GM21723 (cell line): Measurements from ENCODE around the gene LGALS7.
"Not testable (repeated sequence)": the region's sequence is repeated elsewhere in the genome, so short reads cannot be mapped to it uniquely, and the experiment has no call there.

Source experiments
- ATAC-seq: cut with Tn5 transposase; IDR thresholded peaks from one replicate; pipeline ENCODE4 v1.9.1; 2021; ENCODE audit warnings: mild to moderate bottlenecking, moderate library complexity; ENCODE audit not compliant: unreplicated experiment

Gene LGALS7

DNA sequence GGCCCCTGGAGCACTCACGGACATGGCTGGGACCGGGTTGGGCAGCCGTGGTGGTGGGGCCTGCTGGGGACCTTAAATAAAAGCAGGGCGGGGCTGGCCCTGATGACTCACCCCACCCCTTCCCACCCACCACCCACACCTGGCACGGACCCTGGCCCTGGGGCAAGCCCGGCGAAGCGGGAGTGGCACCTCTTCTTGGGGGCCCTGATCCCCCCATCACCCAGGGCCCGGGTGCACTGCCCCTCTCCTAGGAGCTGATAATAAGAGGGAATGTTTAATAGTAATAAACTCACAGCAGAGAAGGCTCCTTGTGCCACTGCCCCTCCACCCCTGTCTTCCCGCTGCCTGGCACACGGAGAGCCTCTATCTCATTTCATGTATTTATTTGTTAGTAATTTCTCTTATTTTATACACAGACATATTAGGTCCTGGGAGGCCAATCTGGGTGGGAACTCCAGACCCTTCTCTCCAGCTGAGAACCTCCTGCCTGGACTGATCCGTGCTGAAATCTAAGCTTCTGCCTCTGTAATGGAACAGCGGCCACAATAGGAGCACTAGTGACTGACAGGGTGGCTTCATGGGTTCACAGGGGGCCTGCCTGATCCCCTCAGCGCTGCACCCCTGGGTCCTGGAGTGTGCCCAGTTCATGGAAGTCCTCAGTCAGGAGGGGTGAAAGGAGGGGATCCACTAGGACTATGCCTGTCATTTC is at the start of gene LGALS7:
LGALS7 (minus strand) TSS at position 49 of the 709 bp plus-strand sequence; CDS start at position 24, 25 bp downstream.
- no peak for ATAC-seq

DNA sequence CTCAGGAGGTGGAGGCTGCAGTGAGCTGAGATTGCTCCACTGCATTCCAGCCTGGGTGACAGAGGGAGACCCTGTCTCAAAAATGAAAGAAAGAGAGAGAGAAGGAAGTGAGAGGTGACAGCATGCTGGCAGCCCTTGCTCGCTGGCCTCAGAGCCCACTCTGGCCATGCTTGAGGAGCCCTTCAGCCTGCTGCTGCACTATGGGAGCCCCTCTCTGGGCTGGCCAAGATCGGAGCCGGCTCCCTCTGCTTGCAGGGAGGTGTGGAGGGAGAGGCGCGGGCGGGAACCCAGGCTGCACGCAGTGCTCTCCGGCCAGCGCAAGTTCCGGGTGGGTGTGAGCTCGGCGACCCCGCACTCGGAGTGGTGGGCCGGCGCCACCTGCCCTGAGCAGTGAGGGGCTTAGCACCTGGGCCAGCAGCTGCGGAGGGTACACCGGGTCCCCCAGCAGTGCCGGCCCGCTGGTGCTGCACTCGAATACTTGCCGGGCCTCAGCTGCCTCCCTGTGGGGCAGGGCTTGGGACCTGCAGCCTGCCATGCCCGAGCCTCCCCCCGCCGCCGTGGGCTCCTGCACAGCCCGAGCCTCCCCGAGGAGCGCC is 48.0 kb upstream of the LGALS7 start:
- not testable (repeated sequence) for ATAC-seq

DNA sequence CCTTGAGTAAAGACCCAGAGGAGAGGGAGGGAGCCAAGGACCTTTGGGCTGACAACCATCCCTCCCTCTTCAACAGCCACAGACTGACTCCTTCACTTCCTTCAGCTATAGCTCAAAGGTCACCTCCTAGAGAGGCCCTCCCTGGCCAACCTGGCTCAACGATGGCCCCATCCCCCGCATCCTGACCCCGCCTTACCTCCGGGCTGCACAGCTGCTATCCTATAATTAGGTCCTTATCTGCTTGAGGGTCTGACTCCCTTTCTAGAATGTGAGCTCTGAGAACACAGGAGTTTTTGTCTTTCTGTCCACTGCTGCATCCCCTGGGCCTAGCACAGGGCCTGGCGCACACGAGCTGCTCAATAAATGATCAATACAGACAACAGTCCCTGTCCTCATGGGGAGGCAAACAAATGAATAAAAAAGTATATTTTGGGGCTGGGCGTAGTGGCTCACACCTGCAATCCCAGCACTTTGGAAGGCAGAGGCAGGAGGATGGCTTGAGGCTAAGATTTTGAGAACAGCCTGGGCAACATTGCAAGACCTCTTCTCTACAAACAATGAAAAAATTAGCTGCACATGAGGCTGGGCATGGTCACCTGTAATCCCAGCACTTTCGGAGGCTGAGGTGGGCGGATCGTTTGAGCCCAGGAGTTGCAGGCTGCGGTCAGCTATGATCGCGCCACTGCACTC is 46.1 kb upstream of the LGALS7 start:
- no peak for ATAC-seq

DNA sequence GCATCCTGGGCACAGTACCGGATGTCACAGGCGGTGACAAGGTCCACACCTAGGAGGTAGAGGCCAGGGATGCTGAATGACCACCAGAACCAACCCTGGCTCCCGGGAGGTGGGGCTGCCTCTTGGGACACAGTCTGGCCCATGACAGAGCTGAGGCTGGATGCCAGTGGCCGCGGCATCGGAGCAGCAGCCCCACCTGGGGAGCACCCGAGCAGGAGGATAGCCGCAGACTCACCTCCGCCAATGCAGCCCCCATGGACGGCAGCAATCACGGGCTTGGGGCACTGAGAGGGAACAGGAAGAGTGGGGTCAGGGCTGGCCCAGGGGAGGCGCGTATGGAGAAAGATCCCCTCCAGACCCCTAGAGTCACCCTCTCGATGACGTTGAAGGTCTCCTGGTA is 43.8 kb upstream of the LGALS7 start:
- no peak for ATAC-seq

DNA sequence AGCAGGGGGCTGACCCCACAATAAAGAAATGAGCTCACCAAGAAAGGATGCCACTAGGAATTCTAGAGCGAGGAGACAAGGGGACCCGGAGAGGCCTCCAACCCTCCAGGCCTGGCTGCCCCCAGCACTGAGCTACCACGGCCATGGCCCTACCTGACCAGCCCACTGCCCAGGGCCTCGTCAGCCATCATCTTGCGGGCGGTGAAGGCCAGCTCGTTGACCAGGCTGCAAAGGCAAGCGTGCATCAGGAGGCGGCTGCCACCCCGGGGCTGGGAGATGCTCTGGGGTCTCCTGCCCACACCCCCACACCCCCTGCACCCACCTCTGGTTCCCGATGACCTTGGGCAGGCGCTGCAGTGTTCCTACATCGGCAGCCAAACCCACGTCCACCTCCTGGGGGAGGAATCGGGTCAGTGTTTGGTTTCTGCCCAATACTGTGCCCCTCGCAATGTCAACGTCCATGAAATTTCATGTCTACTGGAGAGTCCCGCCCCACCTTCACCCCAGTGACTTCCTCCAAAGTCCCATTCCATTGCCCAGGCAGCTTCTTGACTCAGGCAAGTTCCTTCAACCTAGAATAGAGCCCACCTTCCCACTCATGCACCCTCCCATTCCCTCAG is 42.9 kb upstream of the LGALS7 start:
- ATAC-seq, result no peak

DNA sequence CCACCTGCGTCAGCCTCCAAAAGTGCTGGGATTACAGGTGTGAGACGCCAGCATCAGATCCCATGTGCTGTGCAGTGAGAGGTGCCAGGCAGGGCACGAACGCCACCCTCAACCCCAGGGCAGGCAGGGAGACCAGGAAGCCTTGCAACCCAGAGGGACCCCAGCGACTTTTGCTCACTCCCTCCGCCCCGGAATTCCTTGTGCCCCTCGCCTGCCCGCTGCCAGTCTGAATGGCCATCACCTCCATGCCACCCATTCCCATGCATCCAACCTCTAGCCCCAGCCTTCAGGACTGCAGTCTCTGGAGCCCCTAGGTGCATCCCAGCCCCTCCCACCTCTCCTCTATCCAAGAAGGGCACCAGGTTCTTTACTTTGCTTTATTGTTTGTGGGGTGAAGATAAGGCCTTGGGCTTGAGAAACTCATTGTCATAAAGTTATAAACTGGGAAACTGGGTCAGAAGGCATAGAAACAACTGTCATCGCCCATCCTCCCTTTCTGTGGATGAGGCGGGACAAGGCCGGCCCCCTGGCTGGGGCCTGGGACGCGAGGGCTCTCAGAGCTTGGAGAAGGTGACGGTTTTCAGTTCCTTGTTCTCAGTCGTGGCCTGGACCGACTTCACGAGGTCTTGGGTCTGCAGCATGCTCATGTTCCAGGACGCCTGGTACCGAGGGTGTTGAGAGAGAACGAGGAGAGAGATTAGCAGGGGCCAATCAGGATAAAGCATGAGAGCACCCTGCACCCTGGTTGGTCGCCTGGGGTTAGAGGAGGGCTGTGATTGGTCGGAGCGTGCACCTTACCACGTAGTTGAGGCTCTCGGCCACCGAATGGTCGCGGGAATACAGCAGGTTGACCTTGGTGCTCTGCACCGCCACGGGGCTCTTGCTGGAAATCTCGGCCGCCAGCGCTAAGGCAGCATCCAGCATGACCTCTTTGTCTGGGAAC is 42.0 kb upstream of the LGALS7 start:
- no peak for ATAC-seq

DNA sequence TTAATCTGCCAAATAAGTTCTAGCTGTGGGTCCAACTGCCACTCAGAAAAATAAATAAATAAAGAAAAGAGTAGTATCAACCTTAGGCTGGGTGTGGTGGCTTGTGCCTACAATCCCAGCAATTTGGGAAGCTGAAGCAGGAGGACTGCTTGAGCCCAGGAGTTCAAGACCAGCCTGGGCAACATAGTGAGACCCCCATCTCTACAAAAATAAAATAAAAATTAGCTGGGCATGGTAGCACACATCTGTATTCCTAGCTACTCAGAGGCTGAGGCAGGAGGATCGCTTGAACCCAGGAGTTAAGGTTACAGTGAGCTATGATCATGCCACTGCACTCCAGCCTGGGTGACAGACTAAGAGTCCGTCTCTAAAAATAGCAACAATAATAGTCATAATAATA is 40.6 kb upstream of the LGALS7 start:
- not testable (repeated sequence) for ATAC-seq

DNA sequence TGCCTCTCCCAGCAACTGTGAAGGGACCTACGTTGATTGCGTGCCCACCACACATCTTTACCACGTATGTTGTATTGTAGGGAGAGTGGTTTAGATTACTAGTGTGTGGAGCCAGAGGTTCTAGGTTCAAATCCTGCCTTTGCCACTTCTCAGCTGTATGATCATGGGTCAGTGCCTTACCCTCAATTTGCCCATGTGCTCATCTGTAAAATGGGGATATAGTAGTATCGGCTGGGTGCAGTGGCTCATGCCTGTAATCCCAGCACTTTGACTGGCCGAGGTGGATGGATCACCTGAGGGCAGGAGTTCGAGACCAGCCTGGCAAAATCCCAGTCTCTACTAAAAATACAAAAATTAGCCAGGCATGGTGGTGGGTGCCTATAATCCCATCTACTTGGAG is 40.0 kb upstream of the LGALS7 start:
- no peak for ATAC-seq

DNA sequence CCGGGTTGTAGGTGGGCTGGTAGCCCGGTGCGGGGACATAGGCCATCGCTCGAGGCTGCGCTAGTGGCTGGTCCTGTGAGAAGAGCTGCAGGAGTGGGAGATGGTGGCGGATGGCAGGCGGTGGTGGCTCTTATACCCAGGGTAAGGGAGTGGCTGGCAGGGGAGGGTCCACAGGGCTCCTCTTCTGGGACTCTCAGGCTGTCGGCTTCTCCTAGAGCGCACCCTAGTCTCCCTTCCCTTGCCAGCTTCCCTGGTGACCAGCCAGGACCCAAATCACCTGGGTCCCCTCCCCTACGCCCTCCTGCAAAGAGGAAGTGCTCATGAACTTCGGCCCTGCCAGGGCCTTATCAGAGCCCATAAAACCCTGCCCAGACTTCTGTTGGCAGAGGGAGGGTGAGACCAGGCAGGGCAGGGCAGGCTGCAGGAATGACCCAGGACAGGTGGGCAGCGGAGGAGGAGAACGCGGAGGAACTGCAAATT is 39.6 kb upstream of the LGALS7 start, which contains the start of gene LGALS4:
LGALS4 (minus strand) TSS at position 105 of the 480 bp plus-strand sequence; CDS start at position 46, 59 bp downstream.
- ATAC-seq, result no peak

DNA sequence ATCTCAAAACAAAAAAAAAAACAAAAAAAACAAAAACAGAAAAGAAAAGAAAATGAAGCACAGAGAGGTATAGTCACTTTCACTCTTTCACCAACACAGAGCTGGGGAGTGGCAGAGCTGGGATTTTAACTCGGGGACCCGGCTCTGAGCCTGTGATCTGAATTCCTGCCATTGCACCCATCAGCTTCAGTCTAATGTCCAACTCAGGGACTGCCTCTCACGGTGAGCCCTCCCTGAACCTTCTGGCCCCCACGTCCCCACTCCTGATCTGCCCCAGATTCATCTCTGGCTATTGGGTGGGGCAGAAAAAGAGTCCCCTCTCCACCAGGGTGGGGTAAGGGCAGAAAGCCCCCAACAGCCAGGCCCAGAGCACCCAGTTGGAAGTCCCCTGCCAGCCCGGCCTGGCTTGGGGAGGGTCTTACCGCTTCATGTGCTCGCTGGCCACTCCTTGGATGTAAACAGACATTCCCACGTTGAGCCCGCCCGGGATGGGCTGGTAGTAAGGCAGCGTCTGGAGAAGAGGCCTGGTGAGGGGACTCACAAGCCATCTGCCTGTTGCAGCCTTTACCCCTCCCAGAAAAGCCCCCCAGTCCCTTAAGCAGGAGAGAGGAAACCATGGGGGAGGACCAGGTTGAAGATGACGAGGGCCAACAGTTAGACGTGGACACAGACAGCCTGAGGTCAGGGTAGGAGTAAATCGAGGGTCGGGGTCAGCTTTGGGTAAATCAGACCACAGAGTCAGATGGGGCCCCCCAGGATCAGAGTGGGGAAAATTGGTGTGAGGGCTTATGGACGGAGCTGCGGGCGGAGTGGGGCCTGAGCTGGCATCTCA is 38.9 kb upstream of the LGALS7 start:
- ATAC-seq, result no peak

DNA sequence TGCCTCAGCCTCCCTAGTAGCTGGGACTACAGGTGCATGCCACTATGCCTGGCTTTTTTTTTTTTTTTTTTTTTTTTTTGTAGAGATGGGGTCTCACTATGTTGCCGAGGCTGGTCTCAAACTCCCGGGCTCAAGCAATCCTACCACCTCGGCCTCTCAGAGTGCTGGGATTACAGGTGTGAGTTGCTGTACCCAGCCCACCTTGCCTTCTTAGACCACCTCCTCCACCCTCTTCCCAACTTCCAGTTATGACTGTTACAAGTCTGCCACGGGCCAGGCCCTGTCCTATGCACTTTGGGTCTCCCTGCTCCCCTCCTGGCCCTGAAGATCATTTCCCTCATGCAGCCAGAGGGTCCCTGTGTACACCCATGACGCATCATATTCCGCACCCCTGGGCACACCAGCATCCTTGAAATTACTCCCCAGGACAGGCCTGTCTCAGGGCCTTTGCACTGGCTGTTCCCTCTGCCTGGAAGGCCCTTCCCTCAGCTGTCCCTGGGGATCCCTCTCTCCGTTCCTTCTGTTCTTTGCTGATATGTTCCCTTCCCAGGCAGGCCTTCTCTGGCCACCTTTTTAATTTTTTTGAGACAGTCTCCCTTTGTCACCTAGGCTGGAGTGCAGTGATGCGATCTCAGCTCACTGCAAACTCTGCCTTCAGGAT is 36.4 kb upstream of the LGALS7 start:
- no peak for ATAC-seq

DNA sequence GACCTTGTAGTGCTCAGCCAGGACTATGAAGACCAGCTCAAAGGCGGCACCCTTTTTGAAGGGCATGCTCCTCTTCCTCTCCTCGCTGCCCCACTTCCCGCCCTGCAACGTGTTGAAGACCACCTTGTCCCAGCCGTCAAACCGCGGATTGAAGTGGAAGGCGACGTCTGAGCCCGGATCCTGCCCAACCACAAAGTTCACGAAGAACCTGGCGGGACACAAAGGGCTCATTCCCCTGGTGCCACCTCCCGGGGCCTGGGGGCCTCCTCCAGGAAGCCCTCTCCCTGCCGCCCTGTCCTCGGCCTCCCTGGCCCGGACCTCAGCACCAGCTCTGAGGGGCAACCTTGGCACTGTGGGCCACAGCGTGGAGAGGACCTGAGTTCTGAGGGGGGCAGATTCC is 35.4 kb upstream of the LGALS7 start:
- ATAC-seq, result no peak

DNA sequence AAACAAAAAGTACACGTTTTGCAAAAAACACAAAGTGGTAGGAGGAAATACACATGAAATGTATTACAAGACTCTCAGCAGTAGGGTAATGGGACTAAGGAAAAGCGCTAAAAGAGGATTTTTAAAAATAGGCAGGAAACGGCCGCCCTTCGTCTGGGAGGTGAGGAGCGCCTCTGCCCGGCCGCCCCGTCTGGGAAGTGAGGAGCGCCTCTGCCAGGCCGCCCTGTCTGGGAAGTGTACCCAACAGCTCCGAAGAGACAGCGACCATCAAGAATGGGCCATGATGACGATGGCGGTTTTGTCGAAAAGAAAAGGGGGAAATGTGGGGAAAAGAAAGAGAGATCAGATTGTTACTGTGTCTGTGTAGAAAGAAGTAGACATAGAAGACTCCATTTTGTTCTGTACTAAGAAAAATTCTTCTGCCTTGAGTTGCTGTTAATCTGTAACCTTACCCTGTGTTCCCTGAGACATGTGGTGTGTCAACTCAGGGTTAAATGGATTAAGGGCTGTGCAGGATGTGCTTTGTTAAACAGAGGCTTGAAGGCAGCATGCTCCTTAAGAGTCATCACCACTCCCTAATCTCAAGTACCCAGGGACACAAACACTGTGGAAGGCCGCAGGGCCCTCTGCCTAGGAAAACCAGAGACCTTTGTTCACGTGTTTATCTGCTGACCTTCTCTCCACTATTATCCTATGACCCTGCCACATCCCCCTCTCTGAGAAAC is 34.2 kb upstream of the LGALS7 start:
- ATAC-seq, result not testable (repeated sequence)

DNA sequence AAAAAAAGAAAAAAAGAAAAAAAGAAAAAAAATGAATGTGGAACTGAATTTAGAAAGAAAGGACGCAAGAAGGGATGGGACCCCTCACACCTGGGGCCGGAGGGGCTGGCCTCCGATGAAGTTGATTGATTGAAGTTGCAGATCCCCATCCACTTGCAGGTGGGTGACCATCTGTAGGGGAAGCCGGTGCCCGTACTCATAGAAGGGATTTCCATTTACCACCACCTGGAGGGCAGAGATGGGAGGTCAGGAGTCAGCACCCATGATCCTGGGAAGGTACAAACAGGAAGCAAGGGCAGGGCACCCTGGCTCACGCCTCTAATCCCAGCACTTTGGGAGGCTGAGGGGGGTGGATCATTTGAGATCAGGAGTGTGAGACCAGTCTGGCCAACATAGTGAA is 33.1 kb upstream of the LGALS7 start:
- ATAC-seq, result no peak

DNA sequence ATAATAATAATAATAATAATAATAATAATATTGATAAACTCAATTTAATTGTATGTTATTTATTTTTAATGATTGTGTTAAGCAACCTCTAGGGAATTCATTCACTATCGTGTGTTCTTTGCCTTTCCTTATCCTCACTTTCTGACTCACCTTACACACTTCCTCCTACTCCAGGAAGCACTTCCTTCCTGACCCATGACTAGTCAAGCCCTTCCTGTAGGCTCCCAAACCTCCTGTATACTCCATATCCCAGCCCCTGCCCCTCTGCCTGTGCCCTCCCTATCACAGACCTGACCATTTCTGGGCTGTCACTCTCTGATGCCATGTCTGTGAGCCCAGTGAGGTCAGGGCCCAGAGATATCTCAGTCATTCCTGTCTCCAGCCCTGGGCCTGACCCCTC is 31.9 kb upstream of the LGALS7 start:
- ATAC-seq, result no peak

DNA sequence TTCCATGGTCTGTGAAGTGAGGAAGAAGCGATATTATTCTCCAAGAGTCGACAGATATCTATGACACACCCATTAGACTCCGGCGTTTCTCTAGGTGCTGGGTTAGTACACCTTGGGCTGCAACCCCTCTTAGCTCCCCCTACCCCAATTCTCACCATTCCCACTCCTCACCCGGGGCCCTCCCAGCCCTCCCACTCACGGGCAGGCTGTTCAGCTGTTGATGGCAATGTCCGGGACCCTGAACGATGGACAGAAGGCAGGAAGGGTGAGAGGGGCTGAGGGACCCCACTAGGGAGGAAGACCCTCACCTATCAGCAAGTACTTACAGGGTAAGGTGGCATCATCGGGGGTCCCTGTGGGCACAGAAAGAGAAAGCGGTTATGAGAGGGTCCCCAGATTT is 30.2 kb upstream of the LGALS7 start:
- no peak for ATAC-seq

DNA sequence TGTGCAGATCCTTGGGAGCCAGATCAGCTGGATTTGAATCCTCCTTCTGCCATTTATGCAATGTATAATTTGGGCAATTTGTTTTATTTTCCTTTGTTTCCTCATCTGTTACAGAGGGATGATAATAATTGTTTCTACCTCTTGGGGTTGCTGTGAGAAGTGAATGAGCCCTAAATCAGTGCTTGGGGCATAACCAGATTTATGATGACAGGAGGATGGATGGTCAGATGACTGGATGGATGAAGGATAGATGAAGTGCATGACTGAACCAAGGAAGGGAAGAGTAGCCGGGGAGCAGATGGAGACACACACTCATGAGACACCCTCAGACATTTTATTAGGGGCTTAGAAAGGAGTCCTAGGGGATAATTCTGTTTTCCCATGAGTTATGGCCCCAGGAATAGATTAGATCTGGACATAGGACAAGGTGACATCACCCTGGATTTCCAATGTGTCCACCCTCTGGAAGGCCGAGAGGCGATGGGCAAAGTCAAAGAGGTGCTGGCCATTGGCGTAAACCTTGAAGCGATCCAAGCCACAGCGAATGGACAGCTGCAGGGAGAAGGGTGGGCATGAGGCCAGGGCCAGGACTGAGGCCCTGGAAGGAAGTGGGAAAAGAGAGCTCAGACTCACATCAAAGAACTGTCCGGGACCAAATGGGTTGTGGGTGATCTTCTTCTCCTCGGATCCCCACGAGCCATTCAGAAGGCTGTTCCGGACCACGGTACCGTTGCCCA is 28.2 kb upstream of the LGALS7 start:
- no peak for ATAC-seq
